Skeletal muscle tissue (tissue), 4 donors: ENCODE data around the gene TMC3. TPM values are rescaled to one million over a fixed set of nuclear protein-coding genes. Genes with fewer than 3 reads are reported as not detected.

ENCODE experiments used
- H3K27ac ChIP-seq: one replicate; pipeline ENCODE4 v1.7.0; 2013; ENCODE audit warnings: mild to moderate bottlenecking, low read depth, low read length, inconsistent platforms
- H3K27me3 ChIP-seq, 3 donors: one replicate each; pipeline ENCODE4 v1.7.0; 2013; ENCODE audit warnings: low read length in 3 of 3; ENCODE audit not compliant: control insufficient read depth in 3 of 3, insufficient read depth in 3 of 3
- H3K36me3 ChIP-seq, 3 donors: one replicate each; pipeline ENCODE4 v1.7.0; 2013; ENCODE audit warnings: low read length in 3 of 3; ENCODE audit not compliant: control insufficient read depth in 3 of 3, insufficient read depth in 3 of 3
- H3K4me1 ChIP-seq, 3 donors: one replicate each; pipeline ENCODE4 v1.7.0; 2013; ENCODE audit warnings: low read length in 3 of 3, mild to moderate bottlenecking in 3 of 3; ENCODE audit not compliant: control insufficient read depth in 3 of 3, insufficient read depth in 3 of 3
- H3K4me3 ChIP-seq, 3 donors: one replicate each; pipeline ENCODE4 v1.7.0; 2013; ENCODE audit warnings: low read length in 3 of 3
- H3K9ac ChIP-seq, 3 donors: one replicate each; pipeline ENCODE4 v1.7.0; 2013; ENCODE audit warnings: low read length in 3 of 3, mild to moderate bottlenecking in 3 of 3, moderate library complexity in 2 of 3, low read depth in 1 of 3
- H3K9me3 ChIP-seq, 3 donors: one replicate each; pipeline ENCODE4 v1.7.0; 2013; ENCODE audit warnings: low read length in 3 of 3; ENCODE audit not compliant: control insufficient read depth in 3 of 3
- total RNA-seq: library from RNA; depleted of rRNA; stranded (reverse); fragments of >200 nt; gene quantifications from one replicate; pipeline ENCODE4 v1.2.3, GENCODE V29; 2014
- donor health status: Osteomylitis.

The TMC3 gene
- total RNA-seq, 1 donor from 2014 or later = not detected

- Histone ChIP-seq H3K27ac (no peak overlapping the region), H3K9ac (no peak overlapping the region), H3K36me3 (no peaks in the 10 kb centered on the region), H3K4me1 (no peaks in the 10 kb centered on the region), H3K9me3 (no peaks in the 10 kb centered on the region), H3K27me3 (no peaks in the 10 kb centered on the region), H3K4me3 (no peak overlapping the region)
Measured at GRCh38 chr15:81386947-81387346, 12.9 kb upstream of the TMC3 start.

- no peaks in the 10 kb centered on the region for H3K4me1 ChIP-seq
- no peaks in the 10 kb centered on the region for H3K27me3 ChIP-seq
- no peak overlapping the region for H3K9ac ChIP-seq
- H3K9me3 ChIP-seq = no peaks in the 10 kb centered on the region
- H3K36me3 ChIP-seq = no peaks in the 10 kb centered on the region
- H3K4me3 ChIP-seq = no peak overlapping the region
- no peak overlapping the region for H3K27ac ChIP-seq
Measured at GRCh38 chr15:81385721-81386076, 11.7 kb upstream of the TMC3 start.

- H3K36me3 ChIP-seq = no peaks in the 10 kb centered on the region
- no peaks in the 10 kb centered on the region for H3K4me1 ChIP-seq
- H3K9ac ChIP-seq = no peak overlapping the region
- H3K27me3 ChIP-seq = no peaks in the 10 kb centered on the region
- H3K27ac ChIP-seq = no peak overlapping the region
- no peaks in the 10 kb centered on the region for H3K9me3 ChIP-seq
- no peak overlapping the region for H3K4me3 ChIP-seq
Measured at GRCh38 chr15:81384891-81385720, 11.1 kb upstream of the TMC3 start.

GRCh38 chr15:81381720-81382119, 7.7 kb upstream of the TMC3 start:
- H3K27me3 ChIP-seq = no peaks in the 10 kb centered on the region
- H3K27ac ChIP-seq = no peak overlapping the region
- H3K4me1 ChIP-seq = no peaks in the 10 kb centered on the region
- no peaks in the 10 kb centered on the region for H3K9me3 ChIP-seq
- H3K9ac ChIP-seq = no peak overlapping the region
- H3K4me3 ChIP-seq = no peak overlapping the region
- H3K36me3 ChIP-seq = no peaks in the 10 kb centered on the region

GRCh38 chr15:81380668-81381067, 6.7 kb upstream of the TMC3 start:
- no peak overlapping the region for H3K4me3 ChIP-seq
- no peak overlapping the region for H3K27ac ChIP-seq
- no peaks in the 10 kb centered on the region for H3K27me3 ChIP-seq
- H3K4me1 ChIP-seq = no peaks in the 10 kb centered on the region
- no peaks in the 10 kb centered on the region for H3K9me3 ChIP-seq
- H3K9ac ChIP-seq = no peak overlapping the region
- H3K36me3 ChIP-seq = no peaks in the 10 kb centered on the region

GRCh38 chr15:81380203-81380602, 6.2 kb upstream of the TMC3 start:
- H3K27ac ChIP-seq = no peak overlapping the region
- no peaks in the 10 kb centered on the region for H3K4me1 ChIP-seq
- no peaks in the 10 kb centered on the region for H3K27me3 ChIP-seq
- no peak overlapping the region for H3K4me3 ChIP-seq
- no peaks in the 10 kb centered on the region for H3K36me3 ChIP-seq
- H3K9me3 ChIP-seq = no peaks in the 10 kb centered on the region
- no peak overlapping the region for H3K9ac ChIP-seq

- Histone ChIP-seq H3K36me3 (no peaks in the 10 kb centered on the region), H3K9me3 (no peaks in the 10 kb centered on the region), H3K27ac (no peak overlapping the region), H3K27me3 (no peaks in the 10 kb centered on the region), H3K4me1 (no peaks in the 10 kb centered on the region), H3K4me3 (no peak overlapping the region), H3K9ac (no peak overlapping the region)
Measured at GRCh38 chr15:81379269-81379668, 5.3 kb upstream of the TMC3 start.

- Histone ChIP-seq H3K27ac (no peak overlapping the region), H3K4me1 (no peaks in the 10 kb centered on the region), H3K4me3 (no peak overlapping the region), H3K36me3 (no peaks in the 10 kb centered on the region), H3K27me3 (peaks cover 0 to 4% (median 3%) of the 10 kb centered on the region in 3 donors), H3K9me3 (no peaks in the 10 kb centered on the region), H3K9ac (no peak overlapping the region)
Measured at GRCh38 chr15:81378443-81378842, 4.4 kb upstream of the TMC3 start.

GRCh38 chr15:81377871-81378270, 3.9 kb upstream of the TMC3 start:
- H3K36me3 ChIP-seq = no peaks in the 10 kb centered on the region
- H3K4me3 ChIP-seq = no peak overlapping the region
- no peak overlapping the region for H3K9ac ChIP-seq
- no peaks in the 10 kb centered on the region for H3K9me3 ChIP-seq
- peaks cover 0 to 4% (median 3%) of the 10 kb centered on the region in 3 donors for H3K27me3 ChIP-seq
- H3K27ac ChIP-seq = no peak overlapping the region
- no peaks in the 10 kb centered on the region for H3K4me1 ChIP-seq

- Histone ChIP-seq H3K36me3 (no peaks in the 10 kb centered on the region), H3K27ac (no peak overlapping the region), H3K4me3 (no peak overlapping the region), H3K9ac (no peak overlapping the region), H3K27me3 (peaks cover 0 to 4% (median 3%) of the 10 kb centered on the region in 3 donors), H3K4me1 (no peaks in the 10 kb centered on the region), H3K9me3 (no peaks in the 10 kb centered on the region)
Measured at GRCh38 chr15:81376231-81376630, 2.2 kb upstream of the TMC3 start.
